Activated CD4-positive, alpha-beta T cell treated with anti-CD3 and anti-CD28 coated beads, Interleukin-2, Interleukin-6, amounts not matched to agents 100 ng/mL and 50 ng/mL, durations not matched to agents 16 hours and 8 hours (primary cell): Measurements from ENCODE around the gene GJC2.

Source experiments
- DNase-seq: peaks from one replicate; pipeline ENCODE4 v3.0.0-alpha.2; 2020

The GJC2 gene

DNA sequence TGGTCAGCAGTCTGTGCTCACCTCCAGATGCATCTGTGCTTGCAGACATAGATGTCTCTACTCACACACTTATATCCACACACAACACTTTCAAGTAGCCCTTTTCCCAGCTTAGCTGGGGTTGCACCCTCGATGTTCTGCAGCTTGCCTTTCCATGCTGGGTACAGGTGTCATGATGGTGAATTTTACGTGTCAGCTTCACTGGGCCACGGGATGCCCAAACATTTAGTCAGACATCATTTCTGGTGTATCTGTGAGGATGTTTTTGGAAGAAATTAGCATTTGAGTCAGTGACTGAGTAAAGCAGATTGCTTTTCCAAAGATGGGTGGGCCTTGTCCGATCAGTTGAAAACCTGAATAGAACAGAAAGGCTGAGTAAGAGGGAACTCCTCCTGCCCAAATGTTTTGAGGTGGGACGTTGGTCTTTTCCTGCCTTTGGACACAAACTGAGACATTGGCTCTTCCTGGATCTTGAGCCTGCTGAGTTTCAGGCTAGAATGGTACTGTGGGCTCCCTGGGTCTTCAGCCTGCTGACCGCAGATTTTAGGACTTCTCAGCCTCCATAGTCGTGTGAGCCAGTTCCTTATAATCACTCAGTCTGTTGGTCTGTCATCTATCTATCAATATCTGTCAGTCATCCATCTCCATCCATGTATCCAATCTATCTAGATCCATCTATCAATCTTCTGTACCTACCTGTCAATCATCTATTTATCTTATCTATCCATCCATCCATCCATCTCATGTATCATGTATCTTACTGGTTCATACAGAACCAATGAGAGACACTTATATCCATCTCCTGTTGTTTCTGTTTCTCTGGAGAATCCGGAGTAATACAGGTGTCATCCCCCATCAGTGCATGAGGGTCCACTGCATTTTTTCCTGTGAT, 45.4 kb downstream of the GJC2 start:
- DNase-seq: no peak

DNA sequence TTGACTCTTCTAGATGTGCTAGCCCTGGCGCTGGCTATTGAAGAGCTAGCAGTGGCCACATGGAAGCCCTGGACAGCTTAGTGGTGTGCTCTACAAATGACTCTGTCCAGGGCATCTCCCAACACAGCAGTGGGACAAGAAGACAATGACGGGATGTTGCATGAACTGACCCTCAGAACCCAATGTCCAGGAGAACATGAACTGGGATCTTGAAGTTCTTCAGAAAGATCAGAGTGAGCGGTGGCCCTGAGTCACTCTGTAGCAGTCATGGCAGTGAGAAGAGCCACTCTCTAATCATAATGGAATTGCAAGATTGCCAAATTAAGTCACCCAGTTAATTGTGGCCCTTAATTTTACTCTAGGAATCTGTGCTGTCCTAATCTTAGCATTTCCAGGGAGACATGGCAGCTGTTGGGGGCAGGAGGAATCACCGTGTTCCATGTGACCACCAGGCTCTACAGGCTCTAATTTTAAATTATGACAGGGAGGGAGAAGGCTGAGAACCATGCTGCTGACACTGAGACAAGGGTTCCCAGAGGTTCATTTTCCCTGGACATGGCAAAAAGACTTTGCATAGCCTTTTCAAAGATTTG, 47.9 kb downstream of the GJC2 start:
- no peak for DNase-seq

DNA sequence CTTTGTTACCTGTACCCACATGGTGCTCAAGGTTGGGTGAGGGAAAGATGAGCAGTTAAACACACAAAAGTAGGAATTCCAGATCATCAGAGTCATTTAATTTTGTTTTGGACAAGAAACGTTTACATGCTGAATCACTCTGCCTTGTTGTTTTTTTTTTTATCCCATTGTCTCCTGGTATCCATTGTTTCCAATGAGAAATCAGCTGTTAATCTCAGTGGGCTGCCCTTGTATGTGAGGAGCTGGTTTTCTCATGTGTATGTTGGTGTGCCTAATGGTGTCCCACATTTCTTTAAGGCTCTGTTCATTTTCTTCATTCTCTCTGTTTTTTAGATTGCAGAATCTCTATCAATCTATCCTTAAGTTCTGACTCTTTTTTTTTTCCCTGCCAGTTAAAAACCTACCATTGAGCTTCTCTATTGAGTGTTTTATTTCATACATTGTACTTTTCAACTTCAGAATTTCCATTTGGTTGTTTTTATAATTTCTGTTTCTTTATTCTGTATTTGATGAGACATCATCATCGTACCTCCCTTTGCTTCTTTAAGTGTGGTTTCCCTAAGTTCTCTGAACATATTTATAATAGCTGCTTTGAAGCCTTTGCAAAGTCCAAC, 49.4 kb downstream of the GJC2 start:
- DNase-seq: no peak

DNA sequence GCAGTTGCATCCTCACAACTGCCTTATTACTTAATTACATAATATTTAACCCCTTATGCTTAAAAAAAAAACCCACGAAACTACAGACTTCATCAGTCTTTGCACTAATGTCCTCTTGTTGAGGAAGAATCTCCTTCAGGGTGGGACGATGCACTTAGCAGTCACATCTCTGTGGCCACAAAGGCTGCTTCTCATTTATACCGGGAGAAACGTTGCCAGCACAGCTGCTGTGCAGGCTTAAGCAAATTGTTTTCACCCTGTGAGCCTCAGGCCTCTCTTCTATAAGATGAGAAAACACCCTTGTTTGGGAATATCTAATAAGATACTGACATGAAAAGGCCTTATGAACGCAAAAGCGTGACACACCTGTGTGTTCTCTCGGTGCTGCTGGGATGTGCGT, 55.2 kb downstream of the GJC2 start:
- DNase-seq: no peak

DNA sequence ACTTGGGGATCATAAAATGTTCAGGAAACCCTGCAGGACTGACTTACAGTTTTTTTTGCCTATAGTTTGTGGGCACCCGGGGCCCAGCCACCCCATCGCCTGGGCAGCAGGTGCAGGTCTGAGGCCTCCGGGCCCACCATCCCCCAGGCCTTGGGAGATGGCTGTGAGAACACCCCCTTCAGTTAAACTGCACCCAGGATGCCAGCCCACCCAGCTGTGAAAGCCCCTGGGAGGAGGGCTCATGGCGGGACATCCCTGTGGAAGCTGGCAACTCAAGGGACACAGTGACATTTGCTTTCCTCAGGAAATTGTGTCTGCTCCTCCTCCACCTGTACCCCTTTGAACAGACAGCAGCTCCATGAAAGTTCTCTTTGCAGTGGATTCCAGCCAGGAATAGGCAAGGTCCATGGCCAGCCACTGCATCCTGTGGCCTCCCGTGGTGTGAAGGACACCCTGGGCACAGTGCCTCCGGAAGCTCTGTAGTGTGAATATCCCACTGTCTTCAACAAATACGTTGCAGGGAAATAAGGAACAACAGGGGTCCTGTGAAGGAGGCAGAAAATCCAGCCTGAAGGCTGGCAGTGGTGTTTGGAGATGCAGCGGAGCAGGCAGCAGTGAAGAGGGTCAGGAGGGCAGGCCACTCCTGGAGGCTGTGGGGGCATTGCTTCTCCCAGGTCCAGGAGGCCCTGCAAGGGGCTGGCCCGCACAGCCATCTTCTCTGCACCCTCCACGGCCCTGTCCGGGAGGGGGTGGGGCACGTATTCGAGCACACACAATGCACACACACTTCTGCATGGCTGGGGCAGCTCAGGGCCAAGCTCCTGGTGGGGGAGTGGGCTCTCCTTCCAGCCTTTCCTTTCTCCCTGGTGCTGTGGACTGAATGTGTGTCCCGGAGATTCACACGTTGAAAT, 56.1 kb downstream of the GJC2 start:
- no peak for DNase-seq

DNA sequence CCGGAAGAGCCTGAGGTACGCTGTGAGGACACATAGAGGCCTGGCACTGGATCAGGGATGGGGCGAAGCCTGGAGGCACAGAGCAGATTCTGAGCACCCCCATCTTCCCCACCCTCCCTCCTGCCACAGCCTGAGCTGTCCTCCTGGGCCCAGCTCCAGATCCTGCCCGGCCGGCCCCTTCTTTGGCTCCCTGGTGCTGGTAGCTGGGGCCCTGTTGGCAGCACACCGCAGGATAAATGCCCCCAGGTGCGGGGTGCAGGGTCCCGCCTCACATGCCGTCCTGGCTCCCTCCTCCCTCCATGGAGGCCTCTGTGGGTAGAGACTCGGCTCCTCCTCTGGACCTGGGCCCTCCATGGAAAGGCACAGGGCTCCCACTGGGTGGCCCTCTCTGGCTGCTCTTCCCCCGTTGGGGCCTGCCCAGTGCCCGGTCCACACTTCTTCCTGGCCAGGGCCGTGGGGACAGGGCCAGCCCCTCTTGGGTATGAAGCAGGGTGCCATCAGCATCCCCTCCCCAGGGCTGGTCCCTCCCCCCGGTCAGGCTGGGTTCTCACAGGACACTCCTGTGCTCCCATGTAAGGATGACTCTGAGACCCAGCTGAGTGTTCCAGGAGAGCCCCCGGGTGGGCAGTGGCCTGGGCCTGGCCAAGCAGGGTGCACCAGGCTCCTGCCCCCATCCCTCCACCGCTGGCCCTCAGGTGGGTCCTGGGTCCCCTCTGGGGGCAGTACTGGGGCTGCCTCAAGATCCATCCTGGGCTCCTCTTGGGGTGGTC, 57.0 kb downstream of the GJC2 start:
- no peak for DNase-seq

DNA sequence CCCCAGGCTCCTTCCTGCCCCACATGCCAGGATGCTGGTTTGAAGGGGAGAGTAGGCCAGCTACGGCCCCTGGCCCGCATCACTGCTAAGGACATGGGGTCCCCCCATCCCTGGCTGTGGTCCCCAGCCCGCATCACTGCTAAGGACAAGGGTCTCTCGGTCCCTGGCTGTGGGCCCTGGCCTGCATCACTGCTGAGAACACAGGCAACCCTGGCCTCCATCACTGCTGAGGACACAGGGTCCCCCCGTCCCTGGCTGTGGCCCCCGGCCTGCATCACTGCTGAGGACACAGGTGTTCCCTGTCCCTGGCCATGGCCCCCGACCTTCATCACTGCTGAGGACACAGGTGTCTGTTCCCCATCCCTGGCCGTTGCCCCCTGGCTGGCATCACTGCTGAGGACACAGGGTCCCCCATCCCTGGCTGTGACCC, 57.7 kb downstream of the GJC2 start:
- no peak for DNase-seq

DNA sequence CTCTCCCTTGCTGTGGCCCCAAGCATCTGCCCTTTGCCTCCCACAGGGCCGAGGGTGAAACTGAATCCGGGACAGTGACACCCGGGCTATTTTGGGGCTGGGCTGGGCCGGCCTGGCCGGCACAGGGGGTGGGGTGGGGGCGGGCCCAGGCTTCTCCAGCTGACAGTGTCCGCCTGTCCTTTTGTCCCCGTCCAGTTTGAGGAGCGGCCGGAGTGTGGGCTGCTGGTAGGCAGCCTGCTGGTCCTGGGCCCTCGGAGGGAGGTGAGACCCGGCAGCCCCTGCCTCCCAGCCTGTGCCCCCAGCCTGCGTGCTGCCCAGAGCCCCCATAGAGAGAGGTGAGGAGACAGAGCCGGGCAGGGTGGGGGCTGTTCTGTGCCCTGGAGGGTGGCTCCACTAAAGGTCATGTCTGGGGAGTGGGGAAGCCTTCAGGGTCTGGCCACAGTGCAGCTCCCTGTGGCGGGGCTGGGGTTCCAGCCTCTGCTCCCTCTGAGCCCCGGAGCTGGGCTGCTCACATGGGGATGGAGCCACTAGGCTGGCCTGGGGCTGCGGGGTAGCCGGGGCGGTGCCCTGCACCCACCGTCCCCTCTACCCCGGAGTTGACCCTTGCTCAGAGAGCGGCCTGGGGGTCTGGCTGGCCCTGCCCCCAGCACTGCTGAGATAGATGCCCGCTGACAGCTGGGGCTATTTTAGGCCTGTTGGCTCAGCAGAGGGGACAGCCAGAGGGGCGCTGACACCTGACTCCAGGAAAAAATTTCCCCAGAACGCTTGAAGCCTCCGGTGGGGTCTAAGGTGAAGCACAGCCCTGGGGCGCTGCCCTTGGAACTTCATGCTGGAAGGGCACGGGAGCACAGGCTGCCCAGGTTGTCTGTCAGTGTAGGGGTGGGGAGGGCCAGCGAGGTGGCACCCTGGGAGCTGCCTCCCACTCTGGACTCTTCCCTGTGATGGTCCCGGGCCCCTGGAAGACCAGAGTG, 58.4 kb downstream of the GJC2 start, which contains the start of gene OBSCN:
OBSCN (plus strand) TSS at position 194 of the 971 bp plus-strand sequence. CDS start 3,740 bp downstream, outside the sequence.
- no peak for DNase-seq

DNA sequence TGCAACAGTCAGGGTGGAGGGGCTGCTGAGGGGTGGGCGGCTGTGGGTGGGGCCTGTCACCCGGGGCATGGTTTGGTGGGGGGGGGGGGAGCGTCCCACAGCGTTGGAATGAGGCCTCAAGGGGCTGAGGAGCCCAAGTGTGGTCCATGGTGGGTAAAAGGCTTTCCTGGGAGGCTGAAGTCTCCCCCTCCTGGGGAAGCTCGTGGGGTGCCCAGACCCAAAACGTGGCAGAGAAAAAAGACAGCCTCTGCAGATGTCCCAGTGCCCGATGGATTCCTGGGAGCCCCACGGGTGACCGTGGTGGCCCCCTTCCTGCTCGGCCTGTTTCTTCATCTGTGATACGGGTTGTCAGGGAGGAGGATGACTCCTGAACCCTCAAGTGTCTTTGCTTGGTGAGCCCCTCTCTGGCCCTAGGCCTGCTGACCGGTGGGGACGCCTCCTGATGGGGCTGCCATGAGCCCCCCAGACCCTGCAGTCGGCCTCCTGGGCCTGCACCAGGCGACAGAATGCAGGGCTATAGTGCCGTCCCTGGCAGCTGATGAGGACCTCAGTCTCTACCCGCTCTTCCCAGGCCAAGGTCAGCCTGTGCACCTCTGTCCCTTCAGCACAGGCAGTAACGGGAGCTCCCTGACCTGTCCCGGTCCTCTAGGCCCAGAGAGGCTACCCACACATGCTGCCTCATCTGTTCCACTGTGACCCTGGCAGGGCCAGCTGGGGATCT, 59.3 kb downstream of the GJC2 start:
- DNase-seq: no peak
